ENCODE data around the gene MRPS6.

The MRPS6 gene

DNA sequence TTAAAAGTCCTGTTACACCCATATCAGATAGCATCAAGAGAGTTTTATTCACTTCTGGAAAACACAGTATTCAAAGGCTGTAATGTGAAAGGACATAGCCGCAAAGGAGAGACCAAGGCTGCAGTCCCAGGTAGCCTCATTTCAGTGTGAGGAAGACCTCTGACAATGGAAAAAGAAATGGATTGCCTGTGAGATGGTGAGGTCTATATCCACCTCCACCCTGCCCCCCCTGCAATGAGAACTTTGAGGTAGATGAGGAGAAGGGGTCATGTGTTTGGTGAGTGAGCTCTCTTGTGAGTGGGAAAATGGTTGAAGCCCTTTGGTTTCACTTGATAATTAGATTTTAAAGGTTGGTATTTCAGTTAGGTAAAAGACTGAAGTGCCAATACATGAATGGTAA, 3.5 kb downstream of the MRPS6 start:
- TF ChIP-seq, protein P1, sequence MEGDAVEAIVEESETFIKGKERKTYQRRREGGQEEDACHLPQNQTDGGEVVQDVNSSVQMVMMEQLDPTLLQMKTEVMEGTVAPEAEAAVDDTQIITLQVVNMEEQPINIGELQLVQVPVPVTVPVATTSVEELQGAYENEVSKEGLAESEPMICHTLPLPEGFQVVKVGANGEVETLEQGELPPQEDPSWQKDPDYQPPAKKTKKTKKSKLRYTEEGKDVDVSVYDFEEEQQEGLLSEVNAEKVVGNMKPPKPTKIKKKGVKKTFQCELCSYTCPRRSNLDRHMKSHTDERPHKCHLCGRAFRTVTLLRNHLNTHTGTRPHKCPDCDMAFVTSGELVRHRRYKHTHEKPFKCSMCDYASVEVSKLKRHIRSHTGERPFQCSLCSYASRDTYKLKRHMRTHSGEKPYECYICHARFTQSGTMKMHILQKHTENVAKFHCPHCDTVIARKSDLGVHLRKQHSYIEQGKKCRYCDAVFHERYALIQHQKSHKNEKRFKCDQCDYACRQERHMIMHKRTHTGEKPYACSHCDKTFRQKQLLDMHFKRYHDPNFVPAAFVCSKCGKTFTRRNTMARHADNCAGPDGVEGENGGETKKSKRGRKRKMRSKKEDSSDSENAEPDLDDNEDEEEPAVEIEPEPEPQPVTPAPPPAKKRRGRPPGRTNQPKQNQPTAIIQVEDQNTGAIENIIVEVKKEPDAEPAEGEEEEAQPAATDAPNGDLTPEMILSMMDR (IDR thresholded peaks at IDR 0.05; ENCODE audit: borderline replicate concordance, insufficient read depth, low read depth, low read length) = no peak
- H3K4me3 ChIP-seq (ENCODE audit: low read depth, low read length) = no peak overlapping the region

DNA sequence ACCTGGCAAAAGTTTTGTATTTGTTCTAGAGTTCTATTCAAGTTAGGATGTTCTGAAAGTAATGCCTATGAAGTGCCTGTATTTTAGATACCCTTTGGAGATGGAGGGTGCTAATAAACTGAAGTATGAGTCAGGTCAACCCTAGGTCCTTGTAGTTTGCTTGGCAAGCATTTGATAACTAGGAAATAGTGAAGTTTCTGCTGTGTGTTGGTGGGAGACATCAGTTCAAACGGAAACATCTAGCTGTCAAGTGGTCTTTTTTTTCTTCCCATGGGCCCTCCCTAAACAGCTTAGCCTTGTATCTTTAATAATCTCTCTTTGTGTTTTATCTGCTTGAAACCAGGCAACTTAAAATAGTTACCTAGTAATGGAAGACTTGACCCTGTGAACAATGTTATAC, 4.5 kb downstream of the MRPS6 start:
- no peak overlapping the region for H3K4me3 ChIP-seq (ENCODE audit: low read depth, low read length)
- TF ChIP-seq, protein P1 (IDR thresholded peaks at IDR 0.05; ENCODE audit: borderline replicate concordance, insufficient read depth, low read depth, low read length) = no peak

DNA sequence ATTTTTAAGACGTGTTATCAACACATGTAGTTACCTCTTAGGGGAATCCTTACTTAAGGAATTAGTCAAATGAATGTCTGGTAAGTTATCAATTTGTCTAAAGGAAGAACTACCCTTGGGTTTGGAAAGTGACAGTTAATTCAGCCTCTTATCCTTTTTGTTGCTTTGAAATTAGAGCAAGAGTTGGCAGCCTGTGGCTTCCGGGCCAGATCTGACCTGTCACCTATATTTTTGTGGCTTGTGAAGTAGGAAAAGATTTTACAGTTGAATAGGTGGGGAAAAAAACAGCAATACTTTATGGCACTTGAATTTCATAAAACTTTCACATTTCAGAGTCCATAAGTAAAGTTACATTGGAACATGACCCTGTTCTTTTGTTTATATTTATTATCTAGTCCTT, 5.5 kb downstream of the MRPS6 start:
- no peak overlapping the region for H3K4me3 ChIP-seq (ENCODE audit: low read depth, low read length)

DNA sequence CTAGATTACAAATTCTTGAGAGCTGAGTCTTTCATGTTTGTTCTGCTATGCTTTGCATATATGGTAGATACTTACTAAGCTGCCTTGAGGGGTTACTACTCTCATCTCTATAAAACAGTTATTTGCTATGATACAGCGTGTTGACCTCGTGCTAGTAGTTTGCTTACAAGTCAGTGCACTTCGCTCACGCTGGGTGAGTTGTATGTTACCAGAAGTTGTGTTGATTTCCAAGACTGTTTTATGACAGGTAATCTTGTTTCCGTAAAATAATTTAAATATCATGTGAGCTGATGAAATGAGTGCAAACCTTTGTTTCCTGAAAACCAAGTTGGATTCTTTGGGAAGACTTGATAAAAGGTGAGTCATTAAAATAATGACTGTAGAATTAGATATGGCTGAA, 7.3 kb downstream of the MRPS6 start:
- TF ChIP-seq, protein P1 (IDR thresholded peaks at IDR 0.05; ENCODE audit: borderline replicate concordance, insufficient read depth, low read depth, low read length) = no peak
- no peak overlapping the region for H3K4me3 ChIP-seq (ENCODE audit: low read depth, low read length)

More for the DNA sequence above, 5.5 kb downstream of the MRPS6 start:
- TF ChIP-seq, protein P1 (IDR thresholded peaks at IDR 0.05; ENCODE audit: borderline replicate concordance, insufficient read depth, low read depth, low read length) = no peak

DNA sequence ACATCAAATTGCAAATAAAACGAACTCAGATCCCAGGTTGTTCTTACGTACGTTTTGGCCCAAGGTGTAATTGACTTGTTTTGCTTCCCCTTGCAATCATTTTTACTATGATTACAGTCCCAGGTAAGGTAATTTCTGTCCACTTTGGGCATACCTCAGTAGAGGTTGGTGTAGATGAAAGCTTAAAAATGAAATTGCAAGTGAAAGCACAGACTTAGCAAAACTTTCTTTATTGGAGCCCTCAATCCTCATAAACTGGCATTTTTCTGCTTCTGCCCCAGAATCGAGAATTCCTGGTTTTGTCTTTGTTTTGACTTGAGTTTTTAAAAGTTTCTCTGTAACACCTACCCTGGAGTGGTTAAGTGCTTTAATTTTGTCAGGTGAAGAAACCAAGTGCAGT, 9.4 kb downstream of the MRPS6 start:
- TF ChIP-seq, protein P1 (IDR thresholded peaks at IDR 0.05; ENCODE audit: borderline replicate concordance, insufficient read depth, low read depth, low read length) = no peak
- H3K4me3 ChIP-seq (ENCODE audit: low read depth, low read length) = no peak overlapping the region

DNA sequence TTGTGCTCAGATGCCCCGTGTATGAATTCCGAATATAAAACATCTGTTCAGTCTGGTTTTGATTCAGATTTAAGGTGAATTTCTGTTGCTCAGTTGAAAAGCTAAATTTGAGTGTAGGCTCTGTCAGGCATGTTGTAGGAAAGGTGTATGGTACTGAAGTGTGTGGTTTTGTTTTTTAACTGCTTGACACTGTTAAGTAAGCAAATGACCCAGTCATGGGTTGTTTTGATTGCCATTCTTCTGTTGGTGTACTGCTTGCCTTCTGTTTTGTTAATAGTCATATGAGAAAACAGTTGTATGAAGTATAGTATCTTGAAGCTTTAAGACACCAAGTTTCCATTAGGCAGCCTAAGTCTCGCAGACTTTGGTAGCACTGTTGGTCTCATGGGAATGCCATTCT, 10.0 kb downstream of the MRPS6 start:
- TF ChIP-seq, protein P1 (IDR thresholded peaks at IDR 0.05; ENCODE audit: borderline replicate concordance, insufficient read depth, low read depth, low read length) = no peak
- no peak overlapping the region for H3K4me3 ChIP-seq (ENCODE audit: low read depth, low read length)

DNA sequence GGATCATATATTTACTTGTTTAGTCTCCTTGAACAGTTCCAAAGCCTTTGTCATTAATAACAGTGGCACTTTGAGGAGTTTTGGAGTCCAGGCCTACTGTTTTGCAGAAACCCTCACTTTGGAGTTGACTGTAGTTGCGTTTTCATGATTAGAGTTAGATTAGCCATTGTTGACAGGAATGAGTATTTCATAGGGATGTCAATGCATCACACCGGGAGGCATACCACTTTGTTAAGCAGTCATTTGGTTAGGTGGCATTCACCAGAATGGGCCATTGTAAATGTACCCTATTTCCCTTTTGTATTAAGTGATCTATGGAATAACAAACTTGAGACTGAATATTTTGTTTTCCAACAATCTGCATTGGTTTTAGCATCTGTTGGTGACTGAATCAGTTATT, 11.8 kb downstream of the MRPS6 start:
- H3K4me3 ChIP-seq (ENCODE audit: low read depth, low read length) = no peak overlapping the region

More for the DNA sequence above, 11.8 kb downstream of the MRPS6 start:
- TF ChIP-seq, protein P1 (IDR thresholded peaks at IDR 0.05; ENCODE audit: borderline replicate concordance, insufficient read depth, low read depth, low read length) = no peak

Measured in GM12875 (cell line).